PFSK-1 (cell line): Measurements from ENCODE around the gene IARS1.

ENCODE experiments used
- FOXP2 ChIP-seq: optimal IDR thresholded peaks from 2 replicates; pipeline ENCODE3; 2011; ENCODE audit warnings: borderline replicate concordance, control low read depth, inconsistent platforms; ENCODE audit not compliant: insufficient read depth; ENCODE audit errors: extremely low read length, extremely low read depth
- POLR2AphosphoS5 ChIP-seq: IDR thresholded peaks from 2 replicates; pipeline ENCODE4 v1.6.1; 2012; ENCODE audit warnings: low read depth, mild to moderate bottlenecking, control low read depth, low read length, moderate library complexity
- REST ChIP-seq, 2 experiments: IDR thresholded peaks; 2 replicates each; pipeline versions ENCODE4 v1.6.1 to v1.8.0; 2011 to 2012; ENCODE audit warnings: low read depth in 2 of 2, low read length in 2 of 2, control low read depth in 1 of 2, inconsistent platforms in 1 of 2, mild to moderate bottlenecking in 1 of 2, moderate library complexity in 1 of 2; ENCODE audit not compliant: insufficient read depth in 1 of 2
- SIN3A ChIP-seq: IDR thresholded peaks from 2 replicates; pipeline ENCODE4 v1.6.1; 2012; ENCODE audit warnings: mild to moderate bottlenecking, low read length, moderate library complexity, borderline replicate concordance; ENCODE audit not compliant: insufficient read depth
- TAF1 ChIP-seq: IDR thresholded peaks from 2 replicates; pipeline ENCODE4 v1.6.1; 2012; ENCODE audit warnings: low read length, control low read depth, borderline replicate concordance; ENCODE audit not compliant: insufficient read depth

The IARS1 gene

GRCh38 chr9:92310562-92310961 lies 17.1 kb upstream of the IARS1 start:
- no peak for TF ChIP-seq SIN3A
- TF ChIP-seq FOXP2, result no peak
- TF ChIP-seq POLR2AphosphoS5, result no peak
- TF ChIP-seq TAF1, result no peak
- no peak for TF ChIP-seq REST (IDR thresholded peaks at IDR 0.05; ENCODE audit: insufficient read depth in 1 of 2, low read depth in 2 of 2, low read length in 2 of 2)

GRCh38 chr9:92308893-92309292 lies 15.4 kb upstream of the IARS1 start:
- no peak for TF ChIP-seq SIN3A

- TF ChIP-seq FOXP2, result no peak
Observed at GRCh38 chr9:92300936-92301335, 7.4 kb upstream of the IARS1 start.

GRCh38 chr9:92299116-92299515 lies 5.6 kb upstream of the IARS1 start:
- TF ChIP-seq TAF1, result no peak
- no peak for TF ChIP-seq FOXP2
- no peak for TF ChIP-seq SIN3A
- no peak for TF ChIP-seq REST (IDR thresholded peaks at IDR 0.05; ENCODE audit: insufficient read depth in 1 of 2, low read depth in 2 of 2, low read length in 2 of 2)
- no peak for TF ChIP-seq POLR2AphosphoS5

- no peak for TF ChIP-seq SIN3A
- TF ChIP-seq REST (IDR thresholded peaks at IDR 0.05; ENCODE audit: insufficient read depth in 1 of 2, low read depth in 2 of 2, low read length in 2 of 2), result no peak
- no peak for TF ChIP-seq FOXP2
- TF ChIP-seq TAF1, result no peak
- no peak for TF ChIP-seq POLR2AphosphoS5
Observed at GRCh38 chr9:92298036-92298435, 4.5 kb upstream of the IARS1 start.

- TF ChIP-seq TAF1 (no peak), FOXP2 (no peak), SIN3A (no peak), REST (IDR thresholded peaks at IDR 0.05; ENCODE audit: insufficient read depth in 1 of 2, low read depth in 2 of 2, low read length in 2 of 2) (no peak), POLR2AphosphoS5 (no peak)
Observed at GRCh38 chr9:92297611-92298010, 4.1 kb upstream of the IARS1 start.
